IMR-90 (cell line): ENCODE results near the gene SNRPE. TPM values are rescaled to one million over a fixed set of nuclear protein-coding genes. Genes with fewer than 3 reads are reported as not detected.

ENCODE experiments used
- ATAC-seq: fragments of 200-7000 bp; cut with Tn5 transposase; 2 replicates; pipeline ENCODE4 v1.9.1; 2020; ENCODE audit warnings: low read depth, mild to moderate bottlenecking, moderate library complexity
- BruUV-seq: library from RNA; stranded (reverse); fragments of 400-500 nt; replicated peaks from 2 replicates; lab custom pipeline; 2021; lab: Mats Ljungman, UMichigan
- CTCF ChIA-PET: fragments of 300-600 bp; formaldehyde crosslinking; extraction: SDS; loops from one replicate; lab custom pipeline; 2021; ENCODE audit warnings: antibody characterized with exemption; lab: Yijun Ruan, JAX
- POLR2A ChIA-PET: fragments of 300-600 bp; sonication (Branson Sonifier 250); formaldehyde crosslinking; loops from one replicate; lab custom pipeline; 2022; ENCODE audit warnings: antibody characterized with exemption; ENCODE audit not compliant: unreplicated experiment; lab: Charles Lee
- DNase-seq: peaks from one replicate; pipeline ENCODE4 v3.0.0; 2013
- H2AFZ ChIP-seq: replicated peaks from 2 replicates; pipeline ENCODE3; 2013; ENCODE audit warnings: low read length, mild to moderate bottlenecking; ENCODE audit not compliant: poor library complexity
- H2AK5ac ChIP-seq: 2 replicates; pipeline ENCODE4 v1.6.1; 2013; ENCODE audit warnings: low read depth, low read length, inconsistent platforms
- H2AK9ac ChIP-seq: replicated peaks from 2 replicates; pipeline ENCODE3; 2013; ENCODE audit warnings: mild to moderate bottlenecking, low read depth, low read length, moderate library complexity; ENCODE audit not compliant: poor library complexity
- H2BK120ac ChIP-seq: 2 replicates; pipeline ENCODE4 v1.6.1; 2013; ENCODE audit warnings: low read depth, low read length, inconsistent platforms
- H2BK15ac ChIP-seq: 3 replicates; pipeline ENCODE4 v1.6.1; 2013; ENCODE audit warnings: low read depth, low read length, inconsistent platforms
- H2BK20ac ChIP-seq: 2 replicates; pipeline ENCODE4 v1.6.1; 2013; ENCODE audit warnings: low read depth, mild to moderate bottlenecking, inconsistent platforms, low read length, moderate library complexity
- H2BK5ac ChIP-seq: 2 replicates; pipeline ENCODE4 v1.6.1; 2013; ENCODE audit warnings: mild to moderate bottlenecking, low read depth, low read length, inconsistent platforms; ENCODE audit not compliant: poor library complexity, severe bottlenecking
- H3K14ac ChIP-seq: replicated peaks from 2 replicates; pipeline ENCODE4 v1.6.1; 2013; ENCODE audit warnings: low read depth, low read length, inconsistent platforms
- H3K18ac ChIP-seq: 2 replicates; pipeline ENCODE4 v1.6.1; 2013; ENCODE audit warnings: low read depth, low read length, control low read depth
- H3K23ac ChIP-seq: 2 replicates; pipeline ENCODE4 v1.6.1; 2013; ENCODE audit warnings: low read depth, low read length, inconsistent platforms
- H3K27ac ChIP-seq: 2 replicates; pipeline ENCODE4 v1.5.1; 2013; ENCODE audit warnings: mild to moderate bottlenecking, control low read depth, low read length; ENCODE audit not compliant: insufficient read depth
- H3K27me3 ChIP-seq: 2 replicates; pipeline ENCODE4 v1.6.1; 2013; ENCODE audit warnings: low read length; ENCODE audit not compliant: control insufficient read depth, insufficient read depth
- H3K36me3 ChIP-seq: 2 replicates; pipeline ENCODE4 v1.6.1; 2013; ENCODE audit warnings: low read length, mixed read lengths; ENCODE audit not compliant: control insufficient read depth, insufficient read depth
- H3K4ac ChIP-seq: 2 replicates; pipeline ENCODE4 v1.6.1; 2013; ENCODE audit warnings: low read depth, low read length, inconsistent platforms
- H3K4me1 ChIP-seq: 2 replicates; pipeline ENCODE4 v1.6.1; 2013; ENCODE audit warnings: low read length, mixed read lengths; ENCODE audit not compliant: control insufficient read depth, insufficient read depth
- H3K4me2 ChIP-seq: 2 replicates; pipeline ENCODE4 v1.6.1; 2013; ENCODE audit warnings: low read depth, mild to moderate bottlenecking, control low read depth, low read length, moderate library complexity
- H3K4me3 ChIP-seq: 2 replicates; pipeline ENCODE4 v1.5.1; 2013; ENCODE audit warnings: low read depth, mild to moderate bottlenecking, control low read depth, low read length, moderate library complexity; ENCODE audit not compliant: insufficient read depth
- H3K56ac ChIP-seq: 2 replicates; pipeline ENCODE4 v1.6.1; 2013; ENCODE audit warnings: low read length, inconsistent platforms; ENCODE audit not compliant: insufficient read depth; ENCODE audit errors: extremely low read depth
- H3K79me1 ChIP-seq, 2 experiments: 2 replicates each; pipeline ENCODE4 v1.6.1; 2013; ENCODE audit warnings: low read length in 2 of 2, inconsistent platforms in 1 of 2, low read depth in 1 of 2
- H3K9ac ChIP-seq: 2 replicates; pipeline ENCODE4 v1.6.1; 2013; ENCODE audit warnings: low read depth, low read length, control low read depth
- H3K9me1 ChIP-seq: 2 replicates; pipeline ENCODE4 v1.6.1; 2013; ENCODE audit warnings: low read length, inconsistent platforms; ENCODE audit not compliant: insufficient read depth
- H3K9me3 ChIP-seq: 2 replicates; pipeline ENCODE4 v1.6.1; 2013; ENCODE audit warnings: low read length; ENCODE audit not compliant: control insufficient read depth, insufficient read depth
- H4K20me1 ChIP-seq: 2 replicates; pipeline ENCODE4 v1.6.1; 2013; ENCODE audit warnings: low read length, inconsistent platforms; ENCODE audit not compliant: insufficient read depth
- H4K5ac ChIP-seq: 2 replicates; pipeline ENCODE4 v1.6.1; 2013; ENCODE audit warnings: mild to moderate bottlenecking, low read depth, low read length, control low read depth
- H4K8ac ChIP-seq, 2 experiments: 2 replicates each; pipeline ENCODE4 v1.6.1; 2013; ENCODE audit warnings: low read depth in 2 of 2, low read length in 2 of 2, control low read depth in 1 of 2, inconsistent platforms in 1 of 2
- H4K91ac ChIP-seq: 2 replicates; pipeline ENCODE4 v1.6.1; 2013; ENCODE audit warnings: low read depth, low read length, inconsistent platforms; ENCODE audit not compliant: insufficient read depth
- BHLHE40 ChIP-seq: fragments of 150-350 bp; IDR thresholded peaks from 2 replicates; pipeline ENCODE4 v1.6.1; 2016; ENCODE audit warnings: mild to moderate bottlenecking, low read depth, low read length
- FOS ChIP-seq: fragments of 150-350 bp; IDR thresholded peaks from 2 replicates; pipeline ENCODE4 v1.6.1; 2016; ENCODE audit warnings: low read depth, low read length
- MAFK ChIP-seq: IDR thresholded peaks from 2 replicates; pipeline ENCODE4 v1.6.1; 2012; ENCODE audit warnings: low read depth, low read length, improper control_type of control experiment
- MXI1 ChIP-seq: IDR thresholded peaks from 2 replicates; pipeline ENCODE4 v1.6.1; 2012; ENCODE audit warnings: low read depth, mild to moderate bottlenecking, low read length, moderate library complexity, borderline replicate concordance
- POLR2A ChIP-seq: IDR thresholded peaks from 2 replicates; pipeline ENCODE4 v1.6.1; 2012; ENCODE audit warnings: mild to moderate bottlenecking, low read depth, low read length
- RAD21 ChIP-seq: IDR thresholded peaks from 2 replicates; pipeline ENCODE4 v1.6.1; 2012; ENCODE audit warnings: low read length, improper control_type of control experiment
- RCOR1 ChIP-seq: IDR thresholded peaks from 2 replicates; pipeline ENCODE4 v1.6.1; 2012; ENCODE audit warnings: mild to moderate bottlenecking, low read length, improper control_type of control experiment; ENCODE audit not compliant: insufficient replicate concordance
- RFX5 ChIP-seq: IDR thresholded peaks from 2 replicates; pipeline ENCODE4 v1.8.0; 2012; ENCODE audit warnings: low read depth, mild to moderate bottlenecking, low read length, moderate library complexity
- WGBS, 2 experiments: methylation state at CpG; one replicate each; pipeline versions ENCODE4 v1.1.5 to v1.1.7; 2013; ENCODE audit warnings: missing lambda C conversion rate in 2 of 2; ENCODE audit not compliant: insufficient read length in 1 of 2; ENCODE audit errors: extremely low coverage in 2 of 2; 5-methylcytosine and 5-hydroxymethylcytosine counted together
- dilution Hi-C: fragments of 300-500 bp; cut with HindIII; formaldehyde crosslinking; loops from one replicate; pipeline ENCODE4 v1.14.3; 2018; ENCODE audit warnings: low sequenced_read_pairs; ENCODE audit not compliant: unreplicated experiment
- in situ Hi-C: fragments of 300-500 bp; cut with MboI; formaldehyde crosslinking; loops from 3 replicates; pipeline ENCODE4 v1.14.3; 2019; ENCODE audit warnings: low sequenced_read_pairs, inconsistent platforms, mixed read lengths
- intact Hi-C: fragments of 100-400 bp; cut with micrococcal nuclease; formaldehyde crosslinking; loops from 2 replicates; pipeline ENCODE4 v1.10.0; 2022
- polyA plus RNA-seq, 3 experiments: library from polyadenylated mRNA; depleted of rRNA; stranded (reverse); fragments of >200 nt; gene quantifications; 2 replicates each; pipeline ENCODE4 v1.2.3, GENCODE V29; 2012; ENCODE audit warnings: low replicate concordance in 1 of 3
- total RNA-seq: library from RNA; depleted of rRNA; stranded (reverse); fragments of >200 nt; gene quantifications from 2 replicates; pipeline ENCODE4 v1.2.3, GENCODE V29; 2012

The SNRPE gene
- total and polyA plus RNA-seq, 2 of the 4 experiments (the other 2 are of a cell fraction): 43.6 to 219 TPM

DNA sequence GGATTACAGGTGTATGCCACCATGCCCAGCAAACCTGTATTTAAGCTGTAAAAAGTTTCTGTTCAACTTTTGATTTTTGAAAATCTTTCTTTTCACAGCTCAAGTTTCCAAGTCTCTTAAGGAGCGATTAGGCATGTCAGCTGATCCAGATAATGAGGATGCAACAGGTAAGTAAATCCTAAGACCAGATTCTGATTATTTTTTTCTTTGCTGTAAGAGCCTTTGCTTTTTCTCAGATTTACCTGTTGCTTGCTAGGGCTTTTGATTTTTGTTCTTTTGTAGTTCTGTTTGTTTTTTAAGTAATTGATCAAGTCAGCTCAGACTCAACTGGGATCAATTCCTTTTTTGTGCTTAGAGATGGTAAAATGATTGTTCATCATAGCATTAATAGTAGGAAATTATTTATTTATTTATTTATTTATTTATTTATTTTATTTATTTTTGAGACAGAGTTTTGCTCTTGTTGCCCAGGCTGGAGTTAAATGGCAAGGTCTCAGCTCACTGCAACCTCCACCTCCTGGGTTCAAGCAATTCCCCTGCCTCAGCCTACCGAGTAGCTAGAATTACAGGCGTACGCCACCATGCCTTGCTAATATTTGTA, 21.1 kb upstream of the SNRPE start:
- peaks cover 45% of the 10 kb centered on the region for H3K36me3 ChIP-seq
- H2BK15ac ChIP-seq: no peak overlapping the region
- no peak overlapping the region for H2BK5ac ChIP-seq
- POLR2A ChIA-PET: no interaction called here
- H3K4me2 ChIP-seq: no peak overlapping the region
- no peaks in the 10 kb centered on the region for H3K9me1 ChIP-seq
- no peaks in the 10 kb centered on the region for H3K27me3 ChIP-seq
- H3K23ac ChIP-seq: no peak overlapping the region
- in situ Hi-C loops (no loop called here), dilution Hi-C loops (no loop called here), intact Hi-C loops (no loop called here)
- no peak overlapping the region for H3K18ac ChIP-seq
- no CpG with 5 or more reads among the region's 4 CpGs for WGBS, 2 experiments
- no peak overlapping the region for H3K14ac ChIP-seq
- H4K20me1 ChIP-seq: peaks cover 4% of the 10 kb centered on the region
- H3K4ac ChIP-seq: no peak overlapping the region
- H2AK9ac ChIP-seq: no peak overlapping the region
- H3K9me3 ChIP-seq: no peaks in the 10 kb centered on the region
- TF ChIP-seq BHLHE40 (no peak), MAFK (no peak), FOS (no peak), RCOR1 (no peak), RAD21 (no peak), RFX5 (no peak), POLR2A (no peak), MXI1 (no peak)
- no peak overlapping the region for H2AK5ac ChIP-seq
- no peak overlapping the region for H4K5ac ChIP-seq
- no peak overlapping the region for H2AFZ ChIP-seq
- H2BK120ac ChIP-seq: no peak overlapping the region
- H4K91ac ChIP-seq: no peak overlapping the region
- H3K4me1 ChIP-seq: peaks cover 2% of the 10 kb centered on the region
- no peak overlapping the region for H4K8ac ChIP-seq
- no peak overlapping the region for H2BK20ac ChIP-seq
- CTCF ChIA-PET: interaction anchor here (0.7 kb wide), 1 partner anchor 30 kb away, joined by 3 read pairs; no protein-coding TSS in a partner anchor
- no peak for ATAC-seq
- peaks cover 25 to 31% of the 10 kb centered on the region in 2 experiments for H3K79me1 ChIP-seq
- H3K27ac ChIP-seq: no peak overlapping the region
- no peak overlapping the region for H3K4me3 ChIP-seq
- H3K56ac ChIP-seq: no peak overlapping the region
- DNase-seq: no peak
- H3K9ac ChIP-seq: no peak overlapping the region
- no TSS peak for BruUV-seq
